ENCODE measurements around the gene GPR137.

GRCh38 chr11:64334764-64335735 lies 49.4 kb downstream of the GPR137 start:
- TF ChIP-seq POLR2A (IDR thresholded peaks at IDR 0.05; ENCODE audit: low read depth) (no peak), POLR2AphosphoS5 (IDR thresholded peaks at IDR 0.05) (no peak), EP300 (IDR thresholded peaks at IDR 0.05) (no peak)
- TF ChIP-seq, protein P1, sequence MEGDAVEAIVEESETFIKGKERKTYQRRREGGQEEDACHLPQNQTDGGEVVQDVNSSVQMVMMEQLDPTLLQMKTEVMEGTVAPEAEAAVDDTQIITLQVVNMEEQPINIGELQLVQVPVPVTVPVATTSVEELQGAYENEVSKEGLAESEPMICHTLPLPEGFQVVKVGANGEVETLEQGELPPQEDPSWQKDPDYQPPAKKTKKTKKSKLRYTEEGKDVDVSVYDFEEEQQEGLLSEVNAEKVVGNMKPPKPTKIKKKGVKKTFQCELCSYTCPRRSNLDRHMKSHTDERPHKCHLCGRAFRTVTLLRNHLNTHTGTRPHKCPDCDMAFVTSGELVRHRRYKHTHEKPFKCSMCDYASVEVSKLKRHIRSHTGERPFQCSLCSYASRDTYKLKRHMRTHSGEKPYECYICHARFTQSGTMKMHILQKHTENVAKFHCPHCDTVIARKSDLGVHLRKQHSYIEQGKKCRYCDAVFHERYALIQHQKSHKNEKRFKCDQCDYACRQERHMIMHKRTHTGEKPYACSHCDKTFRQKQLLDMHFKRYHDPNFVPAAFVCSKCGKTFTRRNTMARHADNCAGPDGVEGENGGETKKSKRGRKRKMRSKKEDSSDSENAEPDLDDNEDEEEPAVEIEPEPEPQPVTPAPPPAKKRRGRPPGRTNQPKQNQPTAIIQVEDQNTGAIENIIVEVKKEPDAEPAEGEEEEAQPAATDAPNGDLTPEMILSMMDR (IDR thresholded peaks at IDR 0.05): no peak

Data from esophagus muscularis mucosa (tissue), 4 donors.